CD4-positive, alpha-beta T cell treated with Interleukin-21 for 1 hour (primary cell): Measurements from ENCODE around the gene PDE1A.

Source experiments
- DNase-seq: peaks from one replicate; pipeline ENCODE4 v3.0.0-alpha.2; 2020

PDE1A gene

DNA sequence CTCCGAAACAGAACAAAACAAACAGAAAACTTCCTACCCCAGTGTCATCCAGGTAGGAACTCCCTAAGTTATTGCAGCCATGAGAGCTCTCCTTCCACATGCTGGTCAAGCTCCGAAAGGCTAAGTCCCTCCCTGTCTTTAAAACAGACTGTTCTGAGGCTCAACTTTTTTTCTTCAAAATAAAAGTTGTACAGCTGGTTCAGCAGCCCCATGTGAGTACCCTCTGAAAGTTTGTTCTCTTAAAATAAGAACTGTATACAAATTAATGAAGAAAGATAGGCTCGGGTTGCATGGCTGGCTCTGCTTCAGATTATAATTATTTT is at the start of gene PDE1A:
Gene PDE1A, minus strand, starts transcription at position 119 of the 323 bp plus-strand sequence.
- DNase-seq: no peak

DNA sequence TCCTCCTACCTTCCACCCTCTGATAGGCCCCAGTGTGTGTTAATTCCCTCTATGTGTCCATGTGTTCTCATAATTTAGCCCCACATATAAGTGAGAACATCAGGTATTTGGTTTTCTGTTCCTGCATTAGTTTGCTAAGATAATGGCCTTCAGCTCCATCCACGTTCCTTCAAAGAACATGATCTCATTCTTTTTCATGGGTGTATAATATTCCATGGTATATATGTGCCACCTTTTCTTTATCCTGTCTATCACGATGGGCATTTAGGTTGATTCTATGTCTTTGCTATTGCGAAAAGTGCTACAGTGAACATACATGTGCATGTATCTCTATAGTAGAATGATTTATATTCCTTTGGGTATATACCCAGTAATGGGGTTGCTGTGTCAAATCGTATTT is 46.8 kb upstream of the PDE1A start:
- DNase-seq: no peak

DNA sequence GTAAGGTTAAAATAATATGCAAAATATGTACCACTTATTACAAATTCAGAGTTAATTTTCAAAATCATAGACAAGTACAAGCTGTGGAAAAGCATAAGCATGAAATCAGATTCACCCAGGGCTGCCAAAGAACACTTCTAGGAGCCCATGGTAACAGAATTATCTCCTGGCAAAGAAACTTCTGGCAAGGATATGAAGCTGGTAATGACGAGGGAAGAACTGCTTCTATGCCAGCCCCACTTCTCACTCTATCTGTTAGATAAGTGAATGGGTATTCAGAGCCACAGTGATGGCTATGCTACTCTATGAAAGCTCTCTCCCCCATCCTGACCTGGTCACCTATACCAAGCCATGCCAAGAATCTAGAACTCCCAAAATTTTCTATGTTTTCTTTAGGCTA is 36.9 kb upstream of the PDE1A start:
- DNase-seq: no peak

DNA sequence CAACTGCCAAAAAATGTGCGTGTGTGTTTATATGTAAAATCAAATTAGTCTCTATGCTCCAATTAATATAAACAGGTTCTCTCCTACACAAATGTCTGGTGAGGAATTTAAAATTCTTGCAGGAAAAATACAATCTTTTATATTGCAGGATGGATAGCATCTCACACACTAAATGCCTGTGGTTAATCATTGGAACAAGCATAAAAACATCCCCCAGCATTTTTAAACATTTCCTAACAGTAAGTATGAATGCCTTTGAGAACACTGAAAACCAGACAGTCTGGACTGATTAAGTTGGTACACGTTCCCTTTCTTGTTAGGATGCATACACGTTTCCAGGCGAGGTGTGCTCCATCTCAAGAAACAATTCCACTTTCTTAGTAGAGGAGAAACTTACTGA is 29.9 kb upstream of the PDE1A start:
- DNase-seq: no peak

DNA sequence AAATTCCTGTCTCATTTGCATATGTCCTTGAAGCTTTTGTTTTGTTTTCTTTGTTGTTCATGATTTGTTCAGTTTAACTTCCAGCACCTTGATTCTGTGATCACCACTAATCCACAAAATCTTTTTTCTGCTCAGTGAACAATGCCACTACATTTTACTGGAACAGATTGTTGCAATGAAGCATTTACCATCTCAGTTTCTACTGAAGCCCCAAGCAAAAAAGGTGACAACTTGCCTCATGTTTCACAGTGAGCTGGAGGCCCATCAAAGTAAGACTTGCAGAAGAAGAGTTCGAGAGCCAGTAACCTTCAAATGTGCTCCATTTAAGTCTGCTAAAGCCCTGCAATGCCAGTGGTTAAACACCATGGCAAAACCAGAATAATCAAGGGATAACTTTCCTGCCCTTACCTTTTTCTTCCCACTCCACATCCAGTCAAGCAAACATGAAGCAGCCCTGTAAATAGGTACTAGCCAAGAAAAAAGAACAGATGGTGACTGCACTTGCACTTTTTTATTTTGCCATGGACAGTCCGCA is 25.7 kb upstream of the PDE1A start:
- DNase-seq: no peak

DNA sequence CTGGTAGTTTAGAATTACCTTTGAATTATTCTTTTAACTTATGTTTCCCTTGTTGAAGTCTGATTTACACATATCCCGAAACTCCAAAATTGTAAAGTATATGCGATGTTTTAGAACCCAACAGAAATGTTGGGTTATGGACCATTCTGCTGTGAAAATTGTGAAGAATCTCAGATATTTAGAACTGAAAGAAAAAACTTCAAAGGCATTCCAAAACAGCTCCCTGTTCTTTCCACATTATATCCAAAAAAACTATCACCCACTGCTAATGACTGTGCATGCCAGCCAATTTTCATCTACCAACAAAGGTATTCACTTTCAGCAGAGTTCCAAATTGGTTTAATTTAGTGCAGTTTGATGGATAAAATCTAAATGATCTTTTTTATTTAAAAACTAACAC is 21.5 kb upstream of the PDE1A start:
- no peak for DNase-seq

DNA sequence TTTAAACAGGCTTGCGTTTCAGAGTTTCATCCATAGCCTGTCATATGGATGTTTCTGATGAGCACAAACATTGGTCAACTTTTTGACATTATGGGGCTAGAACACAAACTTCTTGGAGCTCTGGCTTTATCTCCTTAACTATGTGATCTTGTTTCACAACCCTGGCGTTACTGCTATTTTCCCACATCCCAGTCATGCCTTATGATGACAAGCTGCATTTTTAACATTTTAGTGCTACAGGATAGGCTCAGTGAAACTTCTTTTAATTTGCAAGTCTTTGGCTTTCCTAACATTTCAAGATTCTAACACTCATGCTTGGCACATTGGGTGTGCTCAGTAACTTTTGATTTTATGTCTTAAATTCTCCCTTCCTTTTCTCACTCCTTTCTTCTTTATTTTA is 21.0 kb upstream of the PDE1A start:
- no peak for DNase-seq

DNA sequence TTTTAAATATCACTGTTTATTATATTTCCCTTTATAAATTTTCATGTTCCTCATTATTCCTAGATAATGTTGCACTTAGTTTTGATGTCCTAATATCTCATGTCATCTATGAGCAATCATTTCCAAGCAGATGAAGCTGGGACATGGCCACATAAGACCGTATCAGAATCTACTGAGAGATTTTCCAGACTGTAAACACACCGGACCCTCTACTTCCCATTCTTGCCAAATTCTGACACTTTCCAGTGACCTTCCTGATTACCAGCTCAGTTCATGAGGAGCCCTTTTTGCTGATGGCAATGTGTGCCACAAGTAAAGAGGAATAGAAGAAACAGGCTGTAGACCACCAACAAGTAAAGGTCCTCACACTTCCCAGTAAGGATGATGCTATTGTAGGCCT is 20.3 kb upstream of the PDE1A start:
- DNase-seq: no peak

DNA sequence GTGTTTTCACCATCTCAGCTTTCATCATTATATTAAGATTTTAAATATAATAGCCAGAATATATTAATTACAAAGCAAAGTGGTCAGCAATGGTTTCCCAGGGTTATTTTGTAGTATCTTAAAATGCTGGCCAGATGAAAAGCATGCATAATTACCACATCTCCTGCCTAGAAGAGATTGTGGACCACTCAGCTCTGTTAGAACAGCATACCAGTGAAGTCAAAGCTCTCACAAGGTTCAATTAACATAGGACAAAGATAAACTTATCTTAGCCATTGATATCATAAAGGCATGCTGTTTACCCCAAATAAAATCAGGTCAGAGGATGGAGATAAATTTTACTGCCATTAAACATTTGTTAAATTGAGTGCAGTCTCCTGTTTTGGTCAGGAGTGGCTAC is 19.3 kb upstream of the PDE1A start:
- no peak for DNase-seq

DNA sequence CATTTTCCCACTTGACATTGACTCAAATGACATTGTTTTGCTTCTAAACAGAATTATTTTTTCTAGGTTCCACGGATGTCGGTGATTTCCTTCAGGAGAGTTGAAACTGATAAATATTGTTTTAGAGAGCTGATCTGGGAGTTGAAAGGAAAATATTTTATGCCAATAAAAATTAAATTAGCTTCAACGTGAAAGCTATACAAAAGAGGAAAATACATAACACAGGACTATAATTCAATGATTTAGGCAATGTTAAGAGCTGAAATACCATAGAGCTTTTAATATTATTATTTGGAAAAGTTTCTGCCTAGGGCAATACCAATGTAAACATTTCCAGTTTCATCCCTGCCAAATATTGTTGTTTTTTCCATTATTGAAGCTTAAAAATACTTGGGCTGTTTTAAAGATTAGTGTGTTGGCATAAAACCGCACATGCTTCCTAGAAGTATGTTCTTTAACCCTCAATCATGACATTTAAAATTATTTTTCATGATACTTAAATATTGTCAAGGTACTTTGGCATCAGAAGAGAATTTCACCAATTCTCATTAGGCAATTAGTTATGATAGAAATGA is 18.6 kb upstream of the PDE1A start:
- DNase-seq: no peak

DNA sequence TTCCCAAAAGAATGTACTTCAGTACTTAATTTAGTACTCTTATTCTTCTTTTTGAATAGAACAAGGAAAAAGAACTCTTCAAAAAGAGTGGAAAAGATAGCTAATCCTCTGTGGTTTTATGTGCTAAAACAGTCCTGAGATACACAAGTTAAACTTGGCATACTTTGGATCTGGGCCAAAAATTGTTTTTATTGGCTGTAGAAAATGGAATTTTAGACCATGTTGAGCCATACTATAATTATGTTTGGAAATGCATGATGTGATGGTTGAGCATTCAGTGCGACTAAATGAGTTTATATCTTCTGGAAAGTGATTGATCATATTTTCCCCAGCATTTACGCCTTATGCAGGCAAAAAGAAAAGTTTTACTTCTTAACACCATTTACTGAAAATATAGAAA is 18.0 kb upstream of the PDE1A start:
- no peak for DNase-seq

DNA sequence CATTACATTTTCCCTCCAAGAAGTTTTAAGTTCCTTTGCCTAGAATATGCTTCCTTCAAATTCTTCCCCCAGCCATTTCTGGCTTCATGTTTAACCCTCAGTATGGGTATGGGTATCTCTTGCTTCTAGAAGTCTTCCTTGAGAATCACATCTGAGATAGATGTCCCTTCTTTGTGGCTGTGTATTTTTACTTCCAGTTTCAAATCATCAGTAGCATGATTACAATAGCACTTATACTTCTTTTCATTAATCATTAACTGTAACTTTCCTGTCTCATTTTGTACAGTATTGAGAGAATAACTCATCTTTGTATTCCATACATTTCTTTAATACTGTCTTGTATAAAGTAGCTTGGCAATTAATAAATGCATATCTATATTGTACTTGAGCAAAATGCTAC is 17.3 kb upstream of the PDE1A start:
- DNase-seq: no peak

DNA sequence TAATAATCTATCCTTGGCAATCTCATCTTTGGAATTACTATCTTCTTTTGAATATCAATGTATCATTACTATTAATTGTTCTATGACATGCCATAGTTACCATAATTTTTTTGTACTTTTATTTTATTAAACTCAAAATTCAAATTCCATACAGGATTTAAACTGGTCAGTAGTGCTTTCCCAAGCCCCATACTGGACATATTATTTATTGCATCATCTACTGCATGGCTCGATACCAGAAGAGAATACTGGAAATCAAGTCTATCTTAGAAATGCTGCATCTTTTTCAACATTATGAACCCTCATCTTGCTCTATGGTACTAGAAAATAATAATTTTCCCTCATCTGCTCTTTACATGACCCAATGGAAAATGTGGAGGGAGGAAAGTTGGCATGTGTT is 9.4 kb upstream of the PDE1A start:
- no peak for DNase-seq

DNA sequence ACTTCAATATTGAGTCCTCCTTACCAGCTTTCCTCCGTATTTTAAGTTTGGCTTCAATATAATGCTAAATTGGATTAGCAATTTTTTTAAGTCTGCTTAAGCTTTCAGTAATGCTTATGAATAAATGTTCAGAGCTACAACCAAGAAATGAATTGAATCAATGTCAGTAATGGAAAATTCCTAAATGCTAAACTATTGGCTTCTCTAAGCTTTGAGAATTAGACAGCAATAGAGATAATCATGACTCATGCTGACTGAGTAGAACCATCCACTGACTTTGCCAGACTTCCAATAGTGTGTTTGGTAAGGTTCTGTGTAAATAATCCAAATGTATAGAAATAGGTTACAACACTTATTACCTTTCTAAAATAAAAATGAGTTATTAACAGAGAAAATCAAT is 8.9 kb upstream of the PDE1A start:
- DNase-seq: no peak

DNA sequence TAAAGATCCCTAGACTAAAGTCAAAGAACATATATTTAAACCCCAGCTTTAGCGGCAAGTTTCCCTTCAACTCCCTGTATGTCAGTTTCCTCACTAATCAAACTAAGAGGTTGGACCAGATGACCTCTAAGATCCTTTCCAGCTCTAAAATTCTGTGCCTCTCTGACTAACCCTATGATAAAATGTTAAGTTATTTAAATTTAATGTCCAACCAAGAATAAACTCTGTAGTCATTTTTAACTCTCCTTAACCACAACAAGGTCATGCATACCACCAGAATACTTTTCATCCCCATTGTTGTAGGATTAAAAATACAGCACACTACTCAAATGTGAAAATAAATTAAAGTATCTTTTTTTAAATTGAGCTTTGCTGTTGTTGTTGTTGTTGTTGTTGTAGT is 5.2 kb upstream of the PDE1A start:
- DNase-seq: no peak

DNA sequence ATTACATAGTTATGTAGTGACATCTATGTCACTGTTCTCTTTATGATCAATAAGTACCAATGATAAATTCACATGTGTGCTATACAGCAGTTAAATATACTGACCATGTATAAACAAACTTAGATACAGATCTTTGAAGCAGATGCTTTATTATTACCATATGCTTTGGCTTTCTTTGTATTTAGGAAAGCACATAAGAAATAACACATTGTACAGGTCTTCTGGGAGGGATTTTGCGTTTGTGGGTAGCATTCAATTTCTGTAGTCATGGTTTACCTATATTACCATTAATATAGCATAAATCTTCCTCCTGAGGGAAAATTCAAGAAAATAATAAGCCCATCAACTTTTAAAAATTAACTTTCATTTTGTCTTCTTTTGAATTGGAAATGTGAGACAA is 1.6 kb upstream of the PDE1A start:
- no peak for DNase-seq

DNA sequence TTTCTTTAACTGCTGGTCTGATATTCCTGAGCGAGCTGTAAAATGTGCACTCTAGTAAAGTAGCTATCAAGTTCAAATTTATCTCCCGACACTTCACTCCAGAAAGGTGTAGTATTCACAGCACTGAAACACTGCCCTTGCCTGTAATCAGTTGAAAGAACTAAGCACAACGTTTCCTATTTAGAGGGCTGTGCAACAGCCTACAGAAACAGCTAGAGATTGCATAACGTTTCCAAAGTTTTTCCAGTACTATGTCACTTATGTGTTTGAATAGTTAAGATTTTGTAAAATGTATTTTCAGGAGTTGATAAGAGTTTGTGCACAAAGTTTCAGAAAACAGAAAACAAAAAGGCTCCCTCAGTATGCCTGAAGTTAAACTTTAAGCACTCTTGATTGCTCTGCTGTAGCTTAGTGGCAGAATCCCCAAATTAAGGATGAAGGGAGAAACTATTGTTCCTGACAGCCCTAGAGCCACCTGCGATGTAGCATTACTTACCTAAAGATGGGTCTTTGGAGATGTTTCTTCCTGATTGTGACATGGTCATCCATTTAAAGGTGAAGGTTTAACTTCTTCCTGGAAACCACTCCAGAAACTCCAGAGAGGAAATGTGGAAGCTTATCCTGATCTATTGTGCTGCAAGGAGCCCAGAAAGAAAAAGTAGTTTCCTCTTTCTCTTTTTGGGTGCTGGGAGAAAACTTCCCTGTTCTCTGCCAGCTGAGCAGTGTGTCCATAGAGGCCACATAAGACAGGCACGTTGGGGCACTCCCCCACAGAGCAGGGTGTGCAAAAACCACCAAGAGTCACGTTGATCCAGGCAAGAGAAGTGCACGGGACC is 536 bp downstream of the PDE1A start:
- DNase-seq: no peak

DNA sequence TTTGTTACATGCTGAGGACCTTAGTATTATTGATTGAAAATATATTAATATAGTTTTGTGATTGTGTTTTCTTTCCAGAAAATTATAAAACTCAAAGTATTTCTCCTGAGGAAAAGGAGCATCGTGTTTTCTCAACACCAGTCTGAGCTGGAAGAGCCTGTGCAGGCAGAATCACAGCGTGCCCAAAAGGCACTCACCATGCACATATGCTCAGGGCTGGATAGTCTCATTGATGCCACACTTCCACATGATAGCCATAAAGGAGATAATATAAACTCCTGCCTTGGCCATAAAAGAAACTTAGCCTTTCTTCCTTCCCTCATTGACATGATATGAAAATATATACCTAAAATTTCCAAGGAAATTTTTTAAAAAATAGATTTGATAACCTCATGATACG is 4.0 kb downstream of the PDE1A start:
- DNase-seq: no peak

DNA sequence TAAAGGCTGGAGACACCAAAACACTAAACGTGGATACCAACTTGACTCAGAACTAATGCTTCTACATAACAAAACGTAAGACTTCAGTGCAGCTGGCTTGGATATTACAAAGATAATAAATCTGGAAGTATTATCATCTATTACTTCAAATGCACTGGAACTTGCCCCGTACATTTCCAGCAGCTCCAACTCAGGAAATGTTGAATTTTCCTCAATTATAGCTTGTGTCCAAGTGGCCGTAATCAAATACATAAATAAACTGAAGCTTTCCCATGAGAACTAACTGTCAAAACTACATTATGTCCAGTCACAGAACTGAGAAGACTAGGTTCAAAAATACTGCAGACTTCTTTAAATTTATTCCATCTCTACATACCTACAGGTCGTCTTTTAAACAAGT is 6.2 kb downstream of the PDE1A start:
- no peak for DNase-seq

DNA sequence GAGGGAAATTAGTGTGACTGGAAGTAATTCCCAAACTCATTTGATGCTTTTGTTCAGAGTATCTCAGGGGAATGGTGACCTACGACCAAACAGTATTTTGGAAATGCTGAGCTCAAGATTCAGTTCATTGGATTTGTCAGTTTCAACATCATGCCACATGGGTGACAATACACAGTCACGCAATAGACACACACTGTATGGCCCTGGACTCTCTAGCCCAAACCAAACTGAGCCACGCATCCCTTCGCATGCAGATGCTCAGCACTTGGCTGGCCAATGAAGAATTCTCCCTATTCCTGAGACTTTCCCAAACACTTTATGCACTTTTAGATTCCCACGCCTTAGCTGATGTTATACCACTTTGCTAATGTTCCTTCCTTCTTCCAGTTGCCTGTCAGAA is 10.0 kb downstream of the PDE1A start:
- no peak for DNase-seq

DNA sequence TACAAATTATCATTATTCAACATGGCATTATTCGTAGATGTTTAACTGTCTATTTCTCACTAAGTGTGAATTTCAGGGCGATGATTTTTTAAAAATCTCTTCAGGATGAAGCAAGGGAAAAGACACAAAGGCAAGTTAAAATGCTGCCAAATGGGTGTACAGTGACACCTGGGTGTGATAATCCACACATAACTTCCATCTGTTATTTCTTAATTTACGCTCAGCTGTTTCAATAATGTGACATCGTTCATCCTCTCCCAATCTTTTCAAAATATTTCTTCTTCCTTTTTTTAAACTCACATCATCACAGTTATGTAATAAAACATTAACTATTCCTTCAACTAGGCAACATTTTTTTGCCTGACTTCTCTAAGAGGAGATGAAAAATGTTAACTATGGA is 10.6 kb downstream of the PDE1A start:
- DNase-seq: no peak

DNA sequence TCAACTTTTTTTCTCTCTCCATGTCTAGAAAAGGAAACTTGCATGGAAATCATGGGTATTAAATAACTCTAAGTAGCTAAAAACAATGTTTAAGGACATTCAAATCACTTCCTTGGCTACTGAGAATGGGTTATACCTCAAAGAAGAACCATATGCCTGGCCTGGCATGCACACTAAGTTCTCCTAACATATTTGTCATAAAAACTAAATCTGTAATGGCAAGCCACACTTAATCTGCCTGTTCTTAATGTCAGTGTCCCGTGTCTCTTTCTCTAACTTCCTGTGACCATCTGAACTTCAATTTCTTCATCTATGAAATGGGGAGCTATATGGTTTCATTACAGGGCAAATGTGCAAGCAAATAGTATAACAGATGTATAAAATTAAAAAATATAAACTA is 11.1 kb downstream of the PDE1A start:
- no peak for DNase-seq

DNA sequence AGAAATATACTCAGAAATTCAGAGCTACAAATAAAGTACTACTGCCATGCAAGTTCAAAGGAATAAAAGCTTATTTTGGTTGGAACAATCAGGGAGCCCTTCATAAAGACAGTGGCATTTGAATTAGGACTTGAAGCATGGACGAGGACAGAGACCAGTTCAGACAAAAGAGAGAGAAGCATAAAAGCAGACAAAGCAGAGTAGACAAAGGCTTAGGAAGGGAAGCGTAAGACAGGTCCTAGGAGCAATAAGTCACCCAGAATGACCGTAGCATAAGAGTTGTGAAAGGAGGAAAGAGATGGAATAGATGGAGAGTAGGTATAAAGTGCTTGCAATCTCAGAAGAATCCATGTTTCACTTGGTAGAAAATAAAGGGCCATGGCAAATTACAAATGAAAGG is 14.0 kb downstream of the PDE1A start:
- DNase-seq: no peak

DNA sequence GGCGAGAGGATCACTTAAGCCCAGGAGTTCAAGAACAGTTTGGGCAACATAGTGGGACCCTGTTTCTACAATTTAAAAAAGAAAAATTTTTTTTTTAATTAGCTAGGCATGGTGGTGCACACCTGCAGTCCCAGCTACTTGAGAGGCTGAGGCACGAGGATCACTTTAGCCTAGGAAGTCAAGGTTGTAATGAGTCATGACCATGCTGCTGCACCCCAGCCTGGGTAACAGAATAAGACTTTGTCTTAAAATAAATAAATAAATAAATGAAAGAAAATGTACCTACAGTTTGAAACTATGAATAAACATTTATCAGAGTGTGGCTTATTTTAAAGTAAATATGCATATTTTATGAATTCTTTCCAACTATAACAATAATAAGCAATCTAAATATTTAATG is 16.7 kb downstream of the PDE1A start:
- no peak for DNase-seq

DNA sequence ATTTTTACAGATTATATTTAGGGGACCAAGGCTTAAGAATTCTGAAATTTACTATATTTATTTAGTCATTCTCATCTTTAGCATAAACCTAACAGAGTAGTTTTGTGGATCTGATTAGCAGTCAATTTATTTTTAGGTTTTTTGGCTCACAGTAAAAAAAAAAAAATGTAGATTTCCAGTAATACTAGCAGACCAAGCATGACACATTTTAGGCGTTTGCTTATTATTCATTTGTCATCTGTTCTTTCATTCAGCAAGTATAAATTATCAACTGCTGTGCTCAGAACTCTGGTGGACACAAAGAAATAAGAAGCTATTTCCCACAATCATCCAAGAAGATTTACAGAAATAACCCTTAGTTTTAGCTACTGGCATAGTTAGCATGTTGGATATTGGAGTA is 20.6 kb downstream of the PDE1A start:
- no peak for DNase-seq
